Measurements from ENCODE around the gene CNTN5.
"Not testable (repeated sequence)": the region's sequence is repeated elsewhere in the genome, so short reads cannot be mapped to it uniquely, and the experiment has no call there.

Gene CNTN5

GRCh38 chr11:99020352-99021225 is at the start of gene CNTN5:
Gene CNTN5 (plus strand): TSS chr11:99020949.
- DNase-seq (ENCODE audit: low spot score) = peak; percentile 29

DNA sequence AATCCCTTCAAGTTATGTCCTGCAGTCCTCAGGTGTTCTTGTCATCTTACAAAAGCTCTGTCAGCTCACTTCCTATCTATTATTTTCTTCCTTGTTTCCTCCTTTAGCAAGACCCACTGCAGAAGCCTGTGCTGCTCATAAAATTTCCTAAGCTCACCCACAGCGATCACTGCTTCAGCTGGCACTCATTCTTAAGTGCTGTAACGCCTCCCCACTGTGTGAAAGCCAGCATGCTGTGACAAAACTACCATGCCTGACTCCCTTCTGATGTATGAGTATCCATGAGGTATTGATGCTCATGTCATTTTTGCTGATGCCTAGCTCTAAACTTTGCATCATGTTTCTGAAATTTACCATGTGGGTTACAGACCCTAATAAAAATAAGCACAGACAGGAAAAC is 41.5 kb upstream of the CNTN5 start:
- DNase-seq (ENCODE audit: low spot score) = no peak

DNA sequence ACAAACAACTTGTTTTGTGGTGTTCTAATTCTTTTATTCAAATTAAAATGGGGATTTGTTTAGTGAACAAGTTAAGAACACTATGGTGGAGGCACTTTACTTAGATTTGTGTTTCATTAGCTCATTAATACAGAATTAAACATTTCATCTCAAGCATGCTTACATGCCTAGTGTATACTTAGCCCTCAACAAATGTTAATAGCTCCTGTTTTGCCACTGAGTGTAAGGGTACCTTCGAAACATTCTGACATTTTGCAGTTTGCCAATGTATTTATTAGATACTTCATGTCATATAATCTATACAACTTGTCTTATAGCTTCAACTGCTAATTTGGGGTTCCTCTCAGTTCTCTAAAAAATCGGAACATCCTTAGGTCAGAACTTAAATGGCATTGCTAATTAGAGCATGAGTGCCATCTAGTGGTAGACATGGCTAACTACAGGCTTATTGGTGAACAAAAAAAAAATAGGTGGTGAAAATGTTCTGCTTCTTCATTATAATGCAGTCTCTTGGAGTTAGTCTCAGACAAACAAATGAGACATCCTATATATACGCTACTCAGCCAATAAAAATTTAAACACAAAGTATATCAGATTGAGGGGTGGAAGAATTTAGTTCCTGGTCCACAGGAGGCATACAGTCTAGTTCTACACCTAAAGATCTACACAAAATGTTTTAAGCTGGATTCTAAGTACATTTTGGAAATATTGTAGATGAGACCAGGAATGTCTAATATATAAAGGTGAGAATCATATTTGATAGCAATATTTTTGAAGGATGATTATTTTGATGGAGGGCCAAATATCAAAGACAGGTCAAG is 4.9 kb upstream of the CNTN5 start:
- peak; percentile 24 for DNase-seq (ENCODE audit: low spot score)

- no peak for DNase-seq (ENCODE audit: low spot score)
These were observed 1.1 kb upstream of the CNTN5 start for GRCh38 chr11:99019696-99020095.

- no peak for DNase-seq (ENCODE audit: low spot score)
These were observed 16.3 kb downstream of the CNTN5 start for GRCh38 chr11:99037057-99037456.

- DNase-seq (ENCODE audit: low spot score) = no peak
These were observed 42.6 kb downstream of the CNTN5 start for GRCh38 chr11:99063331-99063730.

GRCh38 chr11:99065121-99065520 is 44.4 kb downstream of the CNTN5 start:
- DNase-seq (ENCODE audit: low spot score) = peak; percentile 4

GRCh38 chr11:99066618-99067317 is 46.0 kb downstream of the CNTN5 start:
- DNase-seq (ENCODE audit: low spot score) = no peak

DNA sequence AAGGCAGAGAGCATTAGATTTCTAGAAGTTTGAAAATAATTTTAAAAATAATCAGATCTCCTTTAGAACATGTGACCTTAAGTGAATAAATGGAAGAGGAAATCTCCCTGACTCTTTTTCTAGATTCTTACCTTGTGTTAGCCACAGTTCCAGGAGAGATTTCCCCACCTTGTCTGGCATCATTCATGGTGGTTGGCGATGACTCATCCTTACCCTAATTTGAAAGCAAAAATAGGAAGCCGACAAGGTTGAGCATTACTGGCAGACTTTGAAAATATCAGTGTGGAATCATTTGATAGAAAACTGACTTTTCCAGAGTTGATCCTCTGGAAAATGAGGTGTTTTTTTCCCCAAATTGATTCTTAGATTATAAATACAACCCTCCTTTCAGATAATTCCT is 48.1 kb downstream of the CNTN5 start:
- DNase-seq (ENCODE audit: low spot score) = no peak

DNA sequence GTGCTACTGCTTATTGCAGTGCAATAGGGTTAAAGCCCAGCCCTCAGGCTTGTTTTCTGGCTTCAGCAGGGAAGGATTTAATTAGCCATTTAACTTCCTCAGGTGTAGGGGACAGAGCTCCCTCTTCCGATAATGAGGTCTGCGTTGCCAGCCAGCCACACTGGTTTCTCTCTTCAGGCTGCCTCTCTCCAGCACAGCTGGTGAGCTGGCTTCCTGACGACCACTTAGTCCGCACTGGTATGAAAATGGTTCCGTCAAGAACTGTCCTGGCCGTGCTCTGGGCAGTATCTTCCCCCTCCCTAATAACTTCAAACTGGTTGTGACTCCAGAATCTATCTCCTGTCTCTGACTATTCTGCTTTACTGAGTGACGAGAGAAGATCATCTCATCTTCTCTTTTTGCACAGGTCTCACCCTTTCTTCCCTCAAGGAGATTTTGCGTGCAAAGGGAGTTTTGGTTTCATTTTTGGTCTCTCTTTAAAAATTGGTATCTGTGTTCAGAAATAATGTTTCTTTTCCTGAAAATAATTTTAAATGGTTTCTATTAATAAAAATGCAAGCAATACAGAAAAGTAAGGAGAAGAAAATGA is 49.2 kb downstream of the CNTN5 start:
- peak; percentile 4 for DNase-seq (ENCODE audit: low spot score)

GRCh38 chr11:99079576-99079975 is 58.8 kb downstream of the CNTN5 start:
- DNase-seq (ENCODE audit: low spot score) = no peak

DNA sequence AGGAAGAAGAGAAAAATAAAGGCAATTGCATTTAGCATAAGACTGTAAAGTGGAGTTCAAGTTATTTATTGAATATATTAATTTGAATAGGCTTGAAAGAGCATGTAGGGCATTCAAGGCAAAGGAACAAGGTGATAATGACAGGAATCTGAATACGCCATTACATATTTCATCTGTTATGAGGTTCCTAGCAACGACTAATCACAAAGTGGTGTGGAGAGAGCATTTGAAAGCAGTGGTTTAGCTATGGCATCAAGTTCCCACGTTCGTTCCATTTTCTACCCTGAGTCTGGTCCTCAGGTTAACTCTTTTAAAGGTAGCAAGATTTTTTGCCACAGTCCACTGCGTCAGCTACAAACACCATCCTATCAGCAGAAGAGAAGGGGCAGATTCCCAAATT is 59.4 kb downstream of the CNTN5 start:
- no peak for DNase-seq (ENCODE audit: low spot score)

DNA sequence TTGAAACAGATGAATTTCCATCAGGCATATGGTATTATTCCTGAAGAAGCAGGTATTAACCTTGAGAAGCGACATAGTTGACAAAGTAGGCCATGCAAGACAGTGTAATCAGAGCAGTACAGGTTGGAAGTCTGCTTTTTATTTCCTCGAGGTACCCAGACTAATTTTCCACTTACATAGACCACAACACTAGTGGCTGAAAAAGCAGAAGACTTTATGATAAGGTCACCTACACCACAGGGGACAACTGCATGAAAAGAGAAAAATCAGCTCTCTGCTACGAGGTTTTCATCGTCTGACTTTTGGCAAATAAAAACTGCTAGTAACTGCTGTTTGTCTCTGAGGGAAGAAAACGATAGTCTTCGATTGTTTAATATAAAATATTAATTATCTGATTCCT is 77.5 kb downstream of the CNTN5 start:
- DNase-seq (ENCODE audit: low spot score) = no peak

- no peak for DNase-seq (ENCODE audit: low spot score)
These were observed 78.0 kb downstream of the CNTN5 start for GRCh38 chr11:99098751-99099150.

GRCh38 chr11:99117603-99118002 is 96.9 kb downstream of the CNTN5 start:
- DNase-seq (ENCODE audit: low spot score) = no peak

GRCh38 chr11:99133862-99134261 is 113.1 kb downstream of the CNTN5 start:
- DNase-seq (ENCODE audit: low spot score) = not testable (repeated sequence)

DNA sequence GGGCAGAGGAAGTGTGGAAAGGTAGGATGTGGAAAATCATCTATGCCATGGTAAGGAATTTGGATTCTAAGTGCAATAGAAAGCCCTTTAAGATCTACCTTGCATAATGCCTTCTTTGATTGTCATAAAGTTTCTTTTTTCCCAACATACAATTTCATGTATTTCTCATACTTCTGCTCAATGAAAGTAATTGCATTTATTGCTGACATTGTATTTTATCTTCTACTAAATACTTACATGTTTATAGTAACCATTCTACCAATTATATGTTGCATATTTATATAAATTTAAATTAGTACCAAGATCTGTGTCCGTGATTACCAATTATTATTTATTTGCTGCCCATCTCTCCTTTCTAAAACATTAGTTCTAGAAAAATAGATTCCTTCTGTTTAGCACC is 114.8 kb downstream of the CNTN5 start:
- DNase-seq (ENCODE audit: low spot score) = no peak

DNA sequence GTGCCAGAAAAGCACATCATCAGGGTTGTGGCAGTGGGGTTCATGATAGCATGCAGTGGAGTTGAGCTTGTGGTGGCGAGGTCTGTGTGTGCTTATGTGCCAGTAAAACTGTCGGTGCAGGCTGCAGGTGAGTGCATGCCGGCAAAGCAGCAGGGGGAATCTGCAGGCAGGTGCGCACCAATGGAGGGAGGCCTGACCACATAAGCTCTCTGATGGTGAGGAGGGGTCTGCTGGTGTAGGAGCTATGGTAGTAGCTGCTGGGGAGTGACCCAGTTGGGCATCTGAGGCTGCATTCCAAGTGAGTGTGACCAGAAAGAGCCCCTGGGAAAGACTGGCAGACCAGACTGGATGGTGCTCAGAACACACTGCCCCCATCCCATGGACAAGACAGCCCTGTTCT is 121.5 kb downstream of the CNTN5 start:
- no peak for DNase-seq (ENCODE audit: low spot score)

- DNase-seq (ENCODE audit: low spot score) = no peak
These were observed 127.6 kb downstream of the CNTN5 start for GRCh38 chr11:99148352-99148751.

- DNase-seq (ENCODE audit: low spot score) = no peak
These were observed 133.5 kb downstream of the CNTN5 start for GRCh38 chr11:99154277-99154676.

DNA sequence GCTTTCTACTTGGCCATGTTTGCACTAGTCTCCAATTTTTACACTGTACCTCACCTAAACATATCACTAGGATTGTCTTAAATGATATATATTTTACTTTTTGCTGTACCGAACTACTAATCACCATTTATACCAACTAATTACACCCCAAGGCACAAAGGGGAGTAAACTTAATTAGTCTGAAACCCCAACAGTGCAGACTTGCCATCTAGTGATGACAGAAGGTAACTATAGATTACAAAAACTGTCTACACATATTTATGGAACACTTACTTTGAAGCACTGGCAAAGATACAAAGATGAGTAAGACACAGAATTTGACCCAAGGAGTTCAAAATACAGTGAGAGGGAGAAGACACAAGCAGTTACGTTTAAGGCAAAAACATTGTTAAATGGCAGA is 139.7 kb downstream of the CNTN5 start:
- no peak for DNase-seq (ENCODE audit: low spot score)

DNA sequence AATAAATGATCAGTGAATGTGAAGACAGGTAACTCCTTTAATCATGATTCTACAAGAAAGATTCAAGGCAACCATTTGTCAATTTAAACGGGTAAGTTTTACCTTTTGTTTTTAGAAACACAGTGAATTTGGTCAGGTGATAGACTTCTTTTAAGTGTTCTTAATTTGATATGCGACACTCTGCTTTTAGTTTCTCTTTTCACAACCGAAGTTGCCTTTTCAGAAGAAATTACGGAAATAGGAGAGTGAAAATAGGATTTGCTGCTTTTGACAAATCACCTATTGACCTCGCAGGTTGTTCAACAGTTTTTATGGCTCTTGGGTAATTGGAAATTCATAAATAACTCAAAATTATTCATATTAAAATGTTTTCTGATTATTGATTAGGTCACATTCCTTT is 142.1 kb downstream of the CNTN5 start:
- DNase-seq (ENCODE audit: low spot score) = no peak
